NCI-H187 treated with DMSO at 0.1 percent for 48 hours (cell line): ENCODE data around the gene AURKA.
"Not testable (repeated sequence)": the region's sequence is repeated elsewhere in the genome, so short reads cannot be mapped to it uniquely, and the experiment has no call there.

Experiments
- DNase-seq: peaks from one replicate; lab custom pipeline; 2025; lab: John Stamatoyannopoulos, UW

The AURKA gene

GRCh38 chr20:56390396-56390795, 1.6 kb downstream of the AURKA start:
- not testable (repeated sequence) for DNase-seq

GRCh38 chr20:56389807-56390206, 2.2 kb downstream of the AURKA start:
- no peak for DNase-seq

GRCh38 chr20:56388882-56389281, 3.1 kb downstream of the AURKA start:
- DNase-seq, result no peak

GRCh38 chr20:56386219-56386618, 5.8 kb downstream of the AURKA start:
- DNase-seq, result no peak

- DNase-seq, result no peak
Observed at GRCh38 chr20:56385130-56385529, 6.9 kb downstream of the AURKA start.

- DNase-seq, result no peak
Observed at GRCh38 chr20:56383334-56383733, 8.7 kb downstream of the AURKA start.

GRCh38 chr20:56382696-56383095, 9.3 kb downstream of the AURKA start:
- DNase-seq, result no peak

GRCh38 chr20:56381501-56381900, 10.5 kb downstream of the AURKA start:
- no peak for DNase-seq

GRCh38 chr20:56380375-56380774, 11.6 kb downstream of the AURKA start:
- no peak for DNase-seq

GRCh38 chr20:56378386-56378785, 13.6 kb downstream of the AURKA start:
- no peak for DNase-seq

GRCh38 chr20:56376331-56376730, 15.7 kb downstream of the AURKA start:
- DNase-seq, result no peak

GRCh38 chr20:56373942-56374341, 18.1 kb downstream of the AURKA start:
- no peak for DNase-seq

GRCh38 chr20:56372850-56373249, 19.2 kb downstream of the AURKA start:
- no peak for DNase-seq

- DNase-seq, result no peak
Observed at GRCh38 chr20:56371977-56372376, 20.0 kb downstream of the AURKA start.

GRCh38 chr20:56369179-56369578, 22.8 kb downstream of the AURKA start:
- no peak for DNase-seq

- no peak for DNase-seq
Observed at GRCh38 chr20:56368351-56369134, 23.5 kb downstream of the AURKA start.

GRCh38 chr20:56363491-56363890, 28.5 kb downstream of the AURKA start:
- DNase-seq, result no peak

- DNase-seq, result no peak
Observed at GRCh38 chr20:56362833-56363413, 29.1 kb downstream of the AURKA start.

GRCh38 chr20:56361900-56362299, 30.1 kb downstream of the AURKA start:
- DNase-seq, result no peak

- DNase-seq, result no peak
Observed at GRCh38 chr20:56360908-56361205, 31.2 kb downstream of the AURKA start.

GRCh38 chr20:56360133-56360907, 31.7 kb downstream of the AURKA start:
- no peak for DNase-seq

GRCh38 chr20:56359212-56360132, 32.5 kb downstream of the AURKA start:
- DNase-seq, result no peak
